ENCODE measurements around the gene HNRNPLL. TPM values are rescaled to one million over a fixed set of nuclear protein-coding genes. Genes with fewer than 3 reads are reported as not detected.

The HNRNPLL gene
- total RNA-seq, 1 donor from 2014 or later: 122 TPM

- Mint-ChIP-seq H3K4me3 (ENCODE audit: low read depth) (no peak overlapping the region), H3K27me3 (no peaks in the 10 kb centered on the region), H3K9me3 (ENCODE audit: low read depth) (no peaks in the 10 kb centered on the region), H3K36me3 (ENCODE audit: insufficient read depth) (peaks cover 21% of the 10 kb centered on the region), H3K27ac (no peak overlapping the region), H3K4me1 (ENCODE audit: low read depth) (peaks cover 22% of the 10 kb centered on the region)
- no peak for TF ChIP-seq CTCF (IDR thresholded peaks at IDR 0.05; ENCODE audit: unreplicated experiment)
- no peak for DNase-seq (ENCODE audit: low spot score, unreplicated experiment)
Measured at GRCh38 chr2:38586931-38587330, 15.8 kb downstream of the HNRNPLL start.

- Mint-ChIP-seq H3K27ac (no peak overlapping the region), H3K4me1 (ENCODE audit: low read depth) (peaks cover 20% of the 10 kb centered on the region), H3K36me3 (ENCODE audit: insufficient read depth) (peaks cover 23% of the 10 kb centered on the region), H3K9me3 (ENCODE audit: low read depth) (no peaks in the 10 kb centered on the region), H3K27me3 (no peaks in the 10 kb centered on the region), H3K4me3 (ENCODE audit: low read depth) (no peak overlapping the region)
- TF ChIP-seq CTCF (IDR thresholded peaks at IDR 0.05; ENCODE audit: unreplicated experiment): no peak
- no peak for DNase-seq (ENCODE audit: low spot score, unreplicated experiment)
Measured at GRCh38 chr2:38584881-38585280, 17.8 kb downstream of the HNRNPLL start.

GRCh38 chr2:38583994-38584393 is 18.7 kb downstream of the HNRNPLL start:
- Mint-ChIP-seq H3K9me3 (ENCODE audit: low read depth) (no peaks in the 10 kb centered on the region), H3K36me3 (ENCODE audit: insufficient read depth) (peaks cover 21% of the 10 kb centered on the region), H3K27ac (no peak overlapping the region), H3K4me3 (ENCODE audit: low read depth) (no peak overlapping the region), H3K27me3 (no peaks in the 10 kb centered on the region), H3K4me1 (ENCODE audit: low read depth) (peaks cover 20% of the 10 kb centered on the region)
- DNase-seq (ENCODE audit: low spot score, unreplicated experiment): no peak
- no peak for TF ChIP-seq CTCF (IDR thresholded peaks at IDR 0.05; ENCODE audit: unreplicated experiment)

GRCh38 chr2:38583524-38583923 is 19.2 kb downstream of the HNRNPLL start:
- TF ChIP-seq CTCF (IDR thresholded peaks at IDR 0.05; ENCODE audit: unreplicated experiment): no peak
- H3K4me1 Mint-ChIP-seq (ENCODE audit: low read depth): peaks cover 22% of the 10 kb centered on the region
- H3K36me3 Mint-ChIP-seq (ENCODE audit: insufficient read depth): peaks cover 22% of the 10 kb centered on the region
- H3K9me3 Mint-ChIP-seq (ENCODE audit: low read depth): no peaks in the 10 kb centered on the region
- no peak overlapping the region for H3K4me3 Mint-ChIP-seq (ENCODE audit: low read depth)
- no peak for DNase-seq (ENCODE audit: low spot score, unreplicated experiment)
- H3K27ac Mint-ChIP-seq: no peak overlapping the region
- H3K27me3 Mint-ChIP-seq: no peaks in the 10 kb centered on the region

GRCh38 chr2:38581193-38582147 is 21.3 kb downstream of the HNRNPLL start:
- H3K27me3 Mint-ChIP-seq: no peaks in the 10 kb centered on the region
- no peaks in the 10 kb centered on the region for H3K9me3 Mint-ChIP-seq (ENCODE audit: low read depth)

More at GRCh38 chr2:38581193-38582147, 21.3 kb downstream of the HNRNPLL start:
- TF ChIP-seq CTCF (IDR thresholded peaks at IDR 0.05; ENCODE audit: unreplicated experiment): peak; percentile 71
- peak overlapping the region; percentile 38 for H3K27ac Mint-ChIP-seq
- H3K4me1 Mint-ChIP-seq (ENCODE audit: low read depth): peaks cover 20% of the 10 kb centered on the region
- no peak for DNase-seq (ENCODE audit: low spot score, unreplicated experiment)
- H3K4me3 Mint-ChIP-seq (ENCODE audit: low read depth): no peak overlapping the region
- peaks cover 25% of the 10 kb centered on the region for H3K36me3 Mint-ChIP-seq (ENCODE audit: insufficient read depth)

Measured in progenitor cell of endocrine pancreas (in vitro differentiated cells).